Fibroblast of lung (primary cell): ENCODE measurements around the gene MAPK8.

Source experiments
- CTCF ChIP-seq, 2 donors: IDR thresholded peaks in 1 of 2; conservative IDR thresholded peaks in 1 of 2; 1 replicate in 1 of 2; 2 replicates in 1 of 2; pipeline ENCODE4 v1.5.1; 2011 to 2012; ENCODE audit warnings: low read length in 2 of 2, control low read depth in 1 of 2, inconsistent platforms in 1 of 2, low read depth in 1 of 2, mild to moderate bottlenecking in 1 of 2
- EZH2 ChIP-seq: IDR thresholded peaks from 2 replicates; pipeline ENCODE4 v1.5.1; 2012; ENCODE audit warnings: low read length, control low read depth, mild to moderate bottlenecking; ENCODE audit errors: missing control alignments

DNA sequence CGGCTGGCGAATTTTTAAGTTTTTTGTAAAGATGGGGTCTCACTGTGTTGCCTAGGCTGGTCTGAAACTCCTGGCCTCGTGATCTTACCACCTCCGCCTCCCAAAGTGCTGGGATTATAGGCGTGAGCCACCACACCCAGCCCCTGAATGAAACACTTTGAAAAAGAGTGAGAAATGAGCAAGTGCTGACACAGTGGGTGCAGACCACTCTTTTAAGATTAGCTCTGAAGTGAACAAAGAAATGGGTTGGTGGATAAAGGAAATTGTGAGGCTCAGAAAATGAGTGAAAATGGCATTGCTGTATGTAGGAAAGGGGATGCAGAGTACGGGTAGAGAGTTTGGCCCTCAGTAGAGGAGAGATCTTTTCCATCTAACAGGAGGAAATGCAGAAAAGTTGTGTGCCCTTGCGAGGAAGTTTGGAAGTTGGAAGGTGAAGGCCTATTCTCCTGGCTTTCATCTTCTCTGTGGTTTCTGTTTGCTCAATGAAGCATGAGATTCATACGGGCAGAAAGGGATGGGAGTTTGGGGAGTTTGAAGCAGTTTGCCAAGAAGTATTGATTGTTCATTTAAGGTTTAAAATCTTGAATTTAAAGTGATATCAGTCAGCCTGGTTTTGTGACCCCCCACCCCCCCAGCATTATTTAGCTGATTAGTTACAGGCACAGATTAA is 11.0 kb downstream of the MAPK8 start:
- TF ChIP-seq CTCF (conservative IDR thresholded peaks at IDR 0.05 in 1 of 2, IDR thresholded peaks at IDR 0.05 in 1 of 2; ENCODE audit: low read depth in 1 of 2, low read length in 2 of 2), result no peak
- no peak for TF ChIP-seq EZH2
